Measurements from ENCODE around the gene ERGIC1.

DNA sequence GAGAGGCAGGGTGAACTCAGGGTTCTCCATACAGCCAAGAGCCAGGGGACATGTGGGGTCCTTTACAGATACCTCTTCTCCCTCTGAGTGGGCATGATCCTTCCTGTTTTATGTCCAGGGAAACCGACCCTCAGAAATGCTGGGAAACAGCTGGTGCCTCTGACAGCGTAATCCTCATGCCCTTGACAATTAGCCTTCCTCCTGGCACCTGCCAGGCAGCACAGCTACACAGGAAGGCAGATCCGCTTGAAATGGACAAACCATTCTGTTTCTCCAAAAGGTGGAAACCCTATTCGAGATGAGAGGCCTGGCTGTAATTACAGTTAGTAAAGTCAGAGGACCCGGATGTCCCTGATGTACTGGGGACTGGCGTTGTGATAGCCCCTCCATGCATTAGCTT lies 7.2 kb downstream of the ERGIC1 start:
- no peak for TF ChIP-seq POLR2A (IDR thresholded peaks at IDR 0.05)
- no peak for TF ChIP-seq POLR2AphosphoS5 (IDR thresholded peaks at IDR 0.05)
- TF ChIP-seq, protein P1, sequence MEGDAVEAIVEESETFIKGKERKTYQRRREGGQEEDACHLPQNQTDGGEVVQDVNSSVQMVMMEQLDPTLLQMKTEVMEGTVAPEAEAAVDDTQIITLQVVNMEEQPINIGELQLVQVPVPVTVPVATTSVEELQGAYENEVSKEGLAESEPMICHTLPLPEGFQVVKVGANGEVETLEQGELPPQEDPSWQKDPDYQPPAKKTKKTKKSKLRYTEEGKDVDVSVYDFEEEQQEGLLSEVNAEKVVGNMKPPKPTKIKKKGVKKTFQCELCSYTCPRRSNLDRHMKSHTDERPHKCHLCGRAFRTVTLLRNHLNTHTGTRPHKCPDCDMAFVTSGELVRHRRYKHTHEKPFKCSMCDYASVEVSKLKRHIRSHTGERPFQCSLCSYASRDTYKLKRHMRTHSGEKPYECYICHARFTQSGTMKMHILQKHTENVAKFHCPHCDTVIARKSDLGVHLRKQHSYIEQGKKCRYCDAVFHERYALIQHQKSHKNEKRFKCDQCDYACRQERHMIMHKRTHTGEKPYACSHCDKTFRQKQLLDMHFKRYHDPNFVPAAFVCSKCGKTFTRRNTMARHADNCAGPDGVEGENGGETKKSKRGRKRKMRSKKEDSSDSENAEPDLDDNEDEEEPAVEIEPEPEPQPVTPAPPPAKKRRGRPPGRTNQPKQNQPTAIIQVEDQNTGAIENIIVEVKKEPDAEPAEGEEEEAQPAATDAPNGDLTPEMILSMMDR (IDR thresholded peaks at IDR 0.05) = no peak

All from gastroesophageal sphincter (tissue), 3 donors.